Activated CD8-positive, alpha-beta memory T cell treated with anti-CD3 and anti-CD28 coated beads for 1 hour (primary cell): ENCODE measurements around the gene SLC4A1.

Source experiments
- DNase-seq, 2 donors: peaks; one replicate each; pipeline ENCODE4 v3.0.0-alpha.2; 2020; ENCODE audit warnings: low read depth in 1 of 2; ENCODE audit errors: extremely low read depth in 1 of 2

SLC4A1 gene

DNA sequence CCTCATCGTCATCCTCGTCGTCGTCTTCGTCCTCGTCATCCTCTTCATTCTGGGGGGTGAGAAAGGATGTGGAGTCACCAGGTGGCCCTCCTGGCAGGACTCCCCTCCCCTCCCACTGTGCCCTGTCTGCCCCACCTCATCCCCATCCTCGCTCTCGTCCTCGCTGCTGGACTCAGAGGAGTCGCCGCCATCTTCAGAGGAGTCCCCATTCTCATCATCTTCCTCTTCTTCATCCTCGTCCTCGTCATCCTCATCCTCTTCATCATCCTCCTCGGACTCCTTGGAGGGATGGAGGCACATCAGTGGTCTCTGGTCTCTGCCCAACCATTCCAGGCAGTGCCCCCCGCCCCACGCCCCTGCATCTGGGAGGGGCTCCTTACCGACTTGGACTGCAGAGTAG lies 60.6 kb downstream of the SLC4A1 start:
- DNase-seq: no peak

GRCh38 chr17:44206825-44207155 lies 61.1 kb downstream of the SLC4A1 start:
- DNase-seq: no peak

DNA sequence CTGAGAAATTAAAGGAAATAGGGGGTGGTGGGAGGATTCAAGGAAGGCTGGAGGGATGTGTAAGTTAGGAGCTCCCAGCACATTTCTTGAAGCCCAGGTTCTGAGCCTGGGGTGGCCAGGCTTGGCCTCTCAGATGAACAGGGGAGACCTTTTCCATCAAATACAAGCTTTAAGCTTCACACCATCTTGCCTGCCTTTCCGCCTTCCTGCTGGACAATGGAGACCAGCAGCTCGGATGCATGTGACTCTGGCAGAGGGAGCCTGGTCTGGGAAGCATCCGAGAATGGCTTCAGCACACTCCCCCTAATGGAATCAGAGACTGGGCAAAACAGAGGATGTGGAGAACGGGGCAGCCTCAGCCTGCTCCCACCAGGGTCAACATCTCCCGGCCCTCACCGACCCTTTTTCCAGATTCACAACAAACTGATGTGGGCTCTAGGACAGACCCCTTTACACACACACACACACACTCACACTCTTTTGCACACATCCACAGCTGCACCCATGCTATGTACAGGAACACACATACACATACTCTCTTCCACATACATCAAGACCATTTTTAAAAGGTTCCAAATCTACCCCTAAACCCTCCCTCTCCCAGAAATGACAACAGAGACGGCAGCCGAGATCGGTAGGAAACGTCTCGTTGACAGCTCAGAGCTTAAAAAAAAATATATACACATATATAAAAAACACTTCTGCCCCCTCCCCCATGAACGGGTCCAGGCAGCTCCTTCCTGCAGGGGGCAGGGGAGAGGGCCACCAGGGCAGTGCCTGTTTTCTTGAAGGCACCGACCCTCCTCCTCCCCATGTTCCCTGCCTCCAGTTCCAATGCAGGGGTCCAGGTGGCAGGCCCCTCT lies 61.7 kb downstream of the SLC4A1 start:
- DNase-seq: no peak

- DNase-seq: no peak
Observed at GRCh38 chr17:44204441-44204882, 63.5 kb downstream of the SLC4A1 start.

DNA sequence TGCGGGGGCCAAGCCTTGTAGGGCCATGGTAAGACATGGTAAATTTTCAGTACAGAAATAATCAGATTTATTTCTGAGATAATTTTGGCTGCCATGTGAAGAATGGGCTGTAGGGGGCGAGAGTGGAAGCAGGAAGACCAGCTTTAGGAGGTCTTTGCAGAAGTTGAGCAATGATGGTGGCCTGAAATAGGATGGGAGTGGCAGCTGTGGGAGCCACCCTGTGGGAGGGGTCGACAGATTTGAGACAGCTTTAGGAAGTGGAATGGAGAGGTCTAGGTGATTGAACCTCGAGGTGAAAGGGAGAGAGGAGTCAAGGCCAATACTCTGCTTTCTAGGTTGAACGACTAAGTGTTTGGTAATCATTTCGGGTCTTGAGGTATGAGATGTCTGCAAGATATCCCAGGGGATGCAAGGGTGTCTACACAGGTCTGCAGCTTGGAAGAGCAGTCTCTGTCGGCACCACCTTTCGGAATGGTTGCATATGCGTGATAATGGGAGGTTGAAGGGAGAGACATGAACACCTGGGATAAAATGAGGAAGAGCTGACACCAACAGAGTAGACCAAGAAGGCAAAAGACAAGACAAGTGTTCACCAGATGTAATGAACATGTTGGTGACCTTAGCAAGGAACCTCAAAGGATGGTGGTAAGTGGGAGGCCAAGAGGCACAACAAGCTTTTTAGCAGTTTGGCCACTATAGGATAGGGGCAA lies 64.0 kb downstream of the SLC4A1 start:
- no peak for DNase-seq

- DNase-seq: no peak
Observed at GRCh38 chr17:44202756-44203155, 65.2 kb downstream of the SLC4A1 start.

DNA sequence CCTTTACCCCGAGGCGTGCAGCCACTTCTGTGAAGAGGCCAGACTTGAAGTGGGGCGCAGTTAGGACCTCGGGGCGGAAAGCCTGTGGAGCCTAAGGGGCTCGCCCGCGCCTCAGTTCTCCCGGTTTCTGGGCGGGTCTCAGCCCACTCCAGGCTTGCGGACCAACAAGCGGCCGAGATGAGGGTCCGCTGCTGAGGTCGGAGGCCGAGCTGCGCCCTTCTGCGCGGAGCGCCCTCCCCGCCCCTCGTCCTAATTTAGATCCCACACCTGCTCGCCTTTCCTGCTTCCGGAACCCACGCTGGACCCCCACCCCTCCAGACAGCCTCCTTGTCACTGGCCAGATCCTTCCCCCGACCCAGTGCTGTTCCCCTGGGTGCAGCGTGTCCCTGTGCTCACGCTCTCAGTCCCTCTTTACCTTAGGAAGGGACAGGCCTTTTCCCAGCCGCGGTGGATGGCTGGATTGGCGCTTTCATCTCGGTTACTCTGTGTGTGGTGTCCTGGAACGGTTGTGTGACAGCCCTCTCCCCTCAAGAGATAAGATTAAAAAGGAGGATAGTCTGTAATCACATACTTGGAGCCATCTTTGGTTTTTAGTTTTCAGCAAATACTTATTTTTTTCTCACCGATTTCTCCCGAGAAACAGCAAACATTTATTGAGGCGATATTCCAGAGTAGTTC lies 67.3 kb downstream of the SLC4A1 start:
- no peak for DNase-seq

GRCh38 chr17:44199553-44200477 lies 68.1 kb downstream of the SLC4A1 start, which contains the start of gene ATXN7L3:
ATXN7L3 (minus strand) TSS chr17:44199884; CDS start chr17:44198070, 1,814 bp downstream.
- peak; percentile 99 to 100 for DNase-seq

DNA sequence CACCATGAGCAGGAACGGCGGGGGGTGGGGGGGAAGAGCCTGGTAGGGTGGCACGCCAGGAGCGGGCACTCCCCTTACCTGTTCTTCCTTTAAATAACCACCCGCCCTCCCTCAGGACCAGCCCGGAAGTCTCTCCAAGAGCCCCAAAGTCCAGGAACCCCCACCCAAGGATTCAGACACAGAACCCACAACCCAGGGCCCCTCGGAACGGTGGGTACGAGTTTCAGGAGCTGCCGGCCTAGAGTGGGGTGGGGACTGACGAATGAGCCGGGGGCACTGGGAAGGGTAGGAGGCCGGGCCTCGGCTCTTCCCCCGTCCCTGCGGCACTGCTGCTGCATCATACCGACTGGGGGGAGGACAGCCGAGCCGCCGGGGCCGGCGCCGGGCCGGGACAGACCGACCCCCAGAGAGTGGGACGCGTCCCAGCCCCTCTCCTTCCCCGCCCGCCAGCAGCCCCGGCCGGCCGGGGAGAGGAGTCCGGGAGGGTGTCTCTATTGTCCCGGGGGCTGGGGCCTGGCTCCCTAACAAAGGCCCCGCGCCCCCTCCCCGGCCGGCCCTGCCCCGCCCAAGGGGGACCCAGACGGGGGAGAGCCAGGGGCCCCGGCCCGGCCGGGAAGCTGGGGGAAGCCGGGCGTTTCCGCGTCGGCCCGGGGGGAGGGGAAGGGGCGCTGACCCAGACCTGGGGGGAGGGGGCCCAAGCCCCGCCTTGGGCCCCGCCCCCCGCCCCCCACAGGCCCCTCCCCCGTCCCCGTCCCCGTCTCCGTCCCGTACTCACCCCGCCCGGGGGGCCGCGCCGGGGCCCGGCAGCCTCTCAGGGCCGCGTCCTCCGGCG lies 69.0 kb downstream of the SLC4A1 start:
- peak in 1 of 2 donors; percentile 45 for DNase-seq
